Upper lobe of right lung (tissue), 1 donor: ENCODE measurements around the gene CCT7. TPM values are rescaled to one million over a fixed set of nuclear protein-coding genes. Genes with fewer than 3 reads are reported as not detected.

Experiments
- ATAC-seq: fragments of 200-7000 bp; cut with Tn5 transposase; one replicate; pipeline ENCODE4 v1.9.1; 2020; ENCODE audit warnings: mild to moderate bottlenecking, moderate library complexity
- DNase-seq: peaks from one replicate; pipeline ENCODE4 v3.0.0-alpha.2; 2020
- H3K27ac ChIP-seq: fragments of 200-600 bp; one replicate; pipeline ENCODE4 v1.8.0; 2022
- H3K27me3 ChIP-seq: fragments of 200-600 bp; one replicate; pipeline ENCODE4 v1.8.0; 2022; ENCODE audit warnings: mild to moderate bottlenecking
- H3K36me3 ChIP-seq: fragments of 200-600 bp; one replicate; pipeline ENCODE4 v1.8.0; 2022
- H3K4me1 ChIP-seq: fragments of 200-600 bp; one replicate; pipeline ENCODE4 v1.8.0; 2022
- H3K4me3 ChIP-seq: fragments of 200-600 bp; one replicate; pipeline ENCODE4 v1.8.0; 2022; ENCODE audit warnings: mild to moderate bottlenecking
- H3K9me3 ChIP-seq: fragments of 200-600 bp; one replicate; pipeline ENCODE4 v1.8.0; 2022
- CTCF ChIP-seq: fragments of 200-600 bp; IDR thresholded peaks from one replicate; pipeline ENCODE4 v1.8.0; 2022; ENCODE audit warnings: antibody characterized with exemption
- intact Hi-C: fragments of 100-400 bp; cut with DNase I; formaldehyde crosslinking; loops from one replicate; pipeline ENCODE4 v1.11.0; 2022
- total RNA-seq: library from RNA; stranded (reverse); fragmentation: NEBNext Ultra II Directional; extraction: Animal tissue kit (Norgen Biotek cat#: 25700); gene quantifications from one replicate; pipeline ENCODE4 v1.2.1, GENCODE V29; 2021
- donor health status: DM: no; HTN: yes; CAD: no; lungs with severe emphysema.

Gene CCT7
- total RNA-seq, 1 donor from 2014 or later, result 152 TPM

GRCh38 chr2:73286134-73286655, 52.1 kb downstream of the CCT7 start:
- no peaks in the 10 kb centered on the region for H3K9me3 ChIP-seq
- DNase-seq (no peak), ATAC-seq (no peak)
- intact Hi-C loops, result no loop called here
- no peak overlapping the region for H3K4me3 ChIP-seq
- H3K36me3 ChIP-seq, result no peaks in the 10 kb centered on the region
- no peak for TF ChIP-seq CTCF
- H3K4me1 ChIP-seq, result peaks cover 18% of the 10 kb centered on the region
- no peak overlapping the region for H3K27ac ChIP-seq
- peaks cover 37% of the 10 kb centered on the region for H3K27me3 ChIP-seq

- Histone ChIP-seq H3K27ac (no peak overlapping the region), H3K4me1 (peaks cover 19% of the 10 kb centered on the region), H3K36me3 (no peaks in the 10 kb centered on the region), H3K9me3 (no peaks in the 10 kb centered on the region), H3K4me3 (no peak overlapping the region), H3K27me3 (peaks cover 68% of the 10 kb centered on the region)
- no peak for TF ChIP-seq CTCF
- DNase-seq, result no peak
- no peak for ATAC-seq
- intact Hi-C loops, result no loop called here
Observed at GRCh38 chr2:73289304-73289703, 55.2 kb downstream of the CCT7 start.

DNA sequence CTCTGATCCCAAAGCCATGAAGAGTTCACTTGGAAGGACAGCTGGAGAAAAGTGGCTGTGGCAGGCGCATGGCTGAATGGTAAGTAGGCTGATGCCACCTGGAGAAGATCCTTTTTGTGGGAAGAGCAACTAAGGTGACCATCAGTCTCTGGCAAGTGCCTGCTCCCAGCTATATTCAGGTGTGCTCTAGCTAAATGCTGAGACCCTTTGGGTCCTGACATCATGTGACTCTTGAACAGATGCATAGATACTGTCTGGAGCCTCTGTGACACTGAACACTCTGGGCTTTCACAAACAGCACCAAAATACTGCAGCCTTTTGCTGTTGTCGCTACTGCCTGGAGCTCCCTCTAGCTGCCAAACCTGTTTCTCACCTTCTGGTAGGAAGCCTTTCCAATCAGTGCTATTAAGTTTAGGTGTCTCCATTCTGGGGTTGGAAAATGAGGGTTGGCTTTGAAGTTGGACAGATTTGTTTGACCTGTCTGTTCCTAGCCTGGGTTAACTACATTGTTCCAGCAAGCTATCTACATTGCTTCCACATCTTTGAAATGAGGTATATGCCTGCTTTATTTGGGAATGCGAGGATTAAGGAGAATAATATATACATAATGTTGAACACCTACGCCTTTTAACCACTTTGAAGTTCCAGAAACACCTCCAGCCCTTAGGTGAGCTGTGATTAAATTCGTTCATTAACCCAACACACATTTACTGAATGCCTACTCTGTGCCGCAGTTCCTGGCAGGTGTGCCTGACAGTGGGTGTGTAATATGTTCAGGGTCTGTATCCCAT, 56.1 kb downstream of the CCT7 start:
- Histone ChIP-seq H3K27me3 (peaks cover 77% of the 10 kb centered on the region), H3K4me3 (no peak overlapping the region), H3K9me3 (no peaks in the 10 kb centered on the region), H3K27ac (no peak overlapping the region), H3K36me3 (no peaks in the 10 kb centered on the region), H3K4me1 (peaks cover 14% of the 10 kb centered on the region)
- TF ChIP-seq CTCF, result peak; percentile 40
- DNase-seq (no peak), ATAC-seq (peak; percentile 19)
- intact Hi-C loops, result no loop called here

DNA sequence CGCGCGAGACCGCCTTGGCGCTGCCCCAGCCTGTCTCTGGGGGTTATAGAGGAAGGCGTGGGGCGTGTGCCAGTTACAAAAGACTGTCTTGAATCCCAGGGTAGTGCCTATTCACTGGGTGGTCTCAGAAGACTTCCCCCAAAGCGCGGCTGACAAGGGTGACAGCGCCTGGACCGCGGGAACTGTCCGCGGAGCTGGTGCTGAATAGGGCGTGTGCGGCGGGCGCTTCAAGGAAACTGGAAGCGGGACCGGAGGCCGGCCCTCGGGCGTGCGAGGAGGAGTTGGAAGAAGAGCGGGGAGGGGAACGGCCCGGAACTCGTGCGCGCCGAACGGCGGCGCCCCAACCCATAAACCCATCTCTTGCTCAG, 57.0 kb downstream of the CCT7 start:
- TF ChIP-seq CTCF, result no peak
- Histone ChIP-seq H3K36me3 (no peaks in the 10 kb centered on the region), H3K27ac (no peak overlapping the region), H3K4me3 (peak overlapping the region; percentile 23), H3K9me3 (no peaks in the 10 kb centered on the region), H3K27me3 (peaks cover 83% of the 10 kb centered on the region), H3K4me1 (peaks cover 11% of the 10 kb centered on the region)
- intact Hi-C loops, result no loop called here
- peak; percentile 77 for ATAC-seq
- DNase-seq, result peak; percentile 73

- DNase-seq (no peak), ATAC-seq (no peak)
- Histone ChIP-seq H3K9me3 (no peaks in the 10 kb centered on the region), H3K27me3 (peaks cover 83% of the 10 kb centered on the region), H3K27ac (no peak overlapping the region), H3K4me3 (peak overlapping the region; percentile 23), H3K36me3 (no peaks in the 10 kb centered on the region), H3K4me1 (peaks cover 11% of the 10 kb centered on the region)
- no peak for TF ChIP-seq CTCF
- intact Hi-C loops, result no loop called here
Observed at GRCh38 chr2:73291461-73292315, 57.6 kb downstream of the CCT7 start.
